LNCAP (cell line): ENCODE data around the gene DNAJB8.

Source experiments
- TF ChIP-seq, protein P1 (sequence below): fragments of 450-650 bp; IDR thresholded peaks from 2 replicates; pipeline ENCODE4 v1.5.1; 2017; ENCODE audit warnings: mild to moderate bottlenecking

DNAJB8 gene

GRCh38 chr3:128498127-128498626 lies 31.5 kb upstream of the DNAJB8 start:
- TF ChIP-seq, protein P1, sequence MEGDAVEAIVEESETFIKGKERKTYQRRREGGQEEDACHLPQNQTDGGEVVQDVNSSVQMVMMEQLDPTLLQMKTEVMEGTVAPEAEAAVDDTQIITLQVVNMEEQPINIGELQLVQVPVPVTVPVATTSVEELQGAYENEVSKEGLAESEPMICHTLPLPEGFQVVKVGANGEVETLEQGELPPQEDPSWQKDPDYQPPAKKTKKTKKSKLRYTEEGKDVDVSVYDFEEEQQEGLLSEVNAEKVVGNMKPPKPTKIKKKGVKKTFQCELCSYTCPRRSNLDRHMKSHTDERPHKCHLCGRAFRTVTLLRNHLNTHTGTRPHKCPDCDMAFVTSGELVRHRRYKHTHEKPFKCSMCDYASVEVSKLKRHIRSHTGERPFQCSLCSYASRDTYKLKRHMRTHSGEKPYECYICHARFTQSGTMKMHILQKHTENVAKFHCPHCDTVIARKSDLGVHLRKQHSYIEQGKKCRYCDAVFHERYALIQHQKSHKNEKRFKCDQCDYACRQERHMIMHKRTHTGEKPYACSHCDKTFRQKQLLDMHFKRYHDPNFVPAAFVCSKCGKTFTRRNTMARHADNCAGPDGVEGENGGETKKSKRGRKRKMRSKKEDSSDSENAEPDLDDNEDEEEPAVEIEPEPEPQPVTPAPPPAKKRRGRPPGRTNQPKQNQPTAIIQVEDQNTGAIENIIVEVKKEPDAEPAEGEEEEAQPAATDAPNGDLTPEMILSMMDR, result peak; percentile 19; the same call in 1 of the 2 replicates

DNA sequence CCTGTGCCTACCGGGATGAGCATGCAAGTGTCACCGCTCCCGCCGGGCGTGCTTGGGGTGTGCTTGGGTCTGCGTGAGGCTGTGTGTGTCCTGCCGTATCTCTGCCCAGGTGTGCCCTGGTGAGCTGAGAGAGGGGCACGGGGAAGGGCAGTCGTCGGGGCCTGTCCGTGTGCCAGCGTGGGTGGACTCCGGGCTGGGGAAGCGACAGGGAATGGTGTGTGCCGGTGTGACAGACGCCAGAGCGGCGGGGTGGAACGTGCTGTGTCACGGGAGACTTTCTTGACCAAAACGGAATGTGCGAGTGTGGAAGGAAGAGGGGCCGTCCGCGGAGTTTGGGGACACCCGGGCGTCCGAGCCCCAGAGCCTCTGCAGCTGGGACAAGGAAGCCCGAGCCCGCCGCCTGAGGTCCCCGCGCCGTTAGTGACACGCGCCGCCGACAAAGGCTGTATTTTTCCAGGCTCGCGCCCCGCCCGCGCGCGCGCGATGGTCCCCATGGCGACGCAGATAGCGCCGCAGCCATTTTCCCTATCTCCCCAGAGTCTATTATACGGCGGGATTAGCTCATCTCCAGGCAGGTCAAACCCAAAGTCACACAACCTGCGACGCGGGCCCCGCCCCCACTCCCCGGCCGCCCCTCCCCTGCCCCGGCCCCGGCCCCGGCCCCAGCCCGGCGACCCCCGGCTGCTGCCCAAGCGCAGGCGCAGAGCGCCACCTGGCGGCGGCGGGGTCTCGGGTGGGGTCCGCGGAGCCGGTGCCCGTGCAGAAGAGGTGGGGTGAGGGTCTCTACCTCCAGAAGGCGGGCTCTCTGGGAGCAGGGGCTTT lies 30.8 kb upstream of the DNAJB8 start:
- TF ChIP-seq, protein P1, result peak; percentile 89

DNA sequence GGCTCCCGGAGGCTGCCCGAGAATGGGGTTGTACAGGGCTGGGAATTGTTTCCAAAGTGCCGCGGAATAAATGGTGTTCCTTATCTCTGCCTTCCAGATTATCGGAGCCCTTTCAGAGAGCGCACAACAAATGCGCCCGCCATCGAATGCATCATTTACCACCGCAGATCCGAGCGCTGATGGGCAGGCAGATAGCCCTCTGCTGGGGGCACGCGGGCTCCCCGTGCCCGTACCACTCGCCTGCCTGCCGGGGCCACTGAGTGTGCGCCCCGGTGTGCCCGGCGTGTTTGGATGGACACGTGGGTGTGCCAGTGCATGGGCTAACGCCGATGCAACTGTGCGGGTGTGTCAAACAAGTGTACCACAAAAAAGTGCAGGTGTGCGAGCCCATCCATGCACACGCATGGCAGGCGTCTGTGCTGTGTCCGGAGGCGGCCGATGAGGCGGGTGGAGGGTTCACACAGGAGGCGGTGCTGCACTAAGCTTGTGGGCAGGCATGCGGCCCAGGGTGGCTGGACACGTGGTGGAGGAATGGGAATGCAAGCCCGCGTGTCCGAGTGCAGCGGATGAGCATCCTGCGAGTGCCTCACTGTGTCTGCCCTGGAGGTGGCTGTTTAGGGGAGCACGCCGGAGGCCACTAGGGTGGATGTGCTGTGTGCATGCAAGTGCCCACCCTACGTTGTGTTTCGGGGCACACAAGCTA lies 30.1 kb upstream of the DNAJB8 start:
- TF ChIP-seq, protein P1, result no peak

- TF ChIP-seq, protein P1, result no peak
Measured at GRCh38 chr3:128496019-128496601, 29.4 kb upstream of the DNAJB8 start.

DNA sequence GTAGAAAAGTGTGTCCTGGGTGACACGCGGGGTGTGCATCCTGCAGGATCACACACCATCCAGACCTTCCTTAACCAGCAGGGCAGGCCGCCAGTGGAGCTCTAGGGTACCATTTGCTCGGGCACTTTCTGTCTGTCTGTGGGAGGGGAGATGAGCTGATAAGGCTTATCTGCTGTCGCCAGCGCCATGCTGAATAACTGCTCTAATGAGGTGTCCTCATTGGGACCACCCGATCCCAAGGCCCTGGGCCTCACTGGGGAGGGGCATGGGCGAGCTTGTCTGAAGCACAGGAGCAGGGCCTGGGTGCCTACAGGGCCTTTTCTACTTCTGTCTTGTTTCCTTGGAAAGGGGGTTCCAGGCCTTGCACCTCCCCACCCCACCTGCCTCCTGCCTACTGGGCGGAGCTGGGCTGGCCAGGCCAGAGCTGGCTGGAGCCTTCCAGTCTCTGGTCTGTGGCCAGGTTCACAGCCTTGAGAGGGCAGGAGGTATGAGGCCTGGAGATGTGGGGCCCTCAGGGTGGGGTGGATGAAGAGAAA lies 28.8 kb upstream of the DNAJB8 start:
- TF ChIP-seq, protein P1, result no peak

GRCh38 chr3:128494367-128494650 lies 27.6 kb upstream of the DNAJB8 start:
- TF ChIP-seq, protein P1, result no peak

DNA sequence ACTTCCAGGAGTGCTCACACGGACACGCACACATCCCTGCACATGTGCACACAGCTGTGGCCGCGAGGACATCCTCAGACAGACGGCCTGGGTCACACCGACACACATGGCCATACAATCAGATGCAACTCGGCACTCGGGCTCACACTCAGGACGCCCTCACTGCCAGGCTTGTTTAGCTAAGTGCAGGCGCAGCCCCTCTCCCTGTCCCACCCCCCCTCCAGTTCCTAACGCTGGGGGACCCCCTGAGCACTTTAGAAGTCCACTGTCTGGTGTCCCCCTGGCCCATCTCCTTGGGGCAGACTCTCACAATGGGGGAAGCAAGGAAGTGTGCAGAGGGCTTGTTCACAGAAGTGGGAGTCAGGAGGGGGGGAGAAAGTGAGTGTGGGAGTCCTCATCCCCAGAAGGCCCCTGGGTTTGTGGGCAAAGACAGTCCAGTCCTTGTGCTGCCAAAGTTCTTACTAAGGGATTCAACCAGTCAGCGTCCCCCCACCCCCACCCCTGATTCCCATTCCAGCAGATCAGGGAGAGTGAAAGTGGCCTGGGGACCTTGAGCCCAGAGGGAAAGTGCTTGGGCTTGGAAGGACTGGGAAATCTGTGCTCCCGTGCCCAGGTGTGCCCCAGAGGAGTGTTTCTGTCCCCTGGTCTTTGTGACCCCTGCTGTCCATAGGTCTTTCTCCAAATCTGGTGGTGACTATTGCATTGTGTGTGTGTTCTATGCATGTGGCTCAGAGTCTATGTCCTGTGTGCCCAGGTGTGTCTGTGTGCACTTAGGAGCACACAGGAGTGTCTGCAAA lies 27.1 kb upstream of the DNAJB8 start:
- TF ChIP-seq, protein P1, result no peak
